ENCODE measurements around the gene ZNF205.

Gene ZNF205

DNA sequence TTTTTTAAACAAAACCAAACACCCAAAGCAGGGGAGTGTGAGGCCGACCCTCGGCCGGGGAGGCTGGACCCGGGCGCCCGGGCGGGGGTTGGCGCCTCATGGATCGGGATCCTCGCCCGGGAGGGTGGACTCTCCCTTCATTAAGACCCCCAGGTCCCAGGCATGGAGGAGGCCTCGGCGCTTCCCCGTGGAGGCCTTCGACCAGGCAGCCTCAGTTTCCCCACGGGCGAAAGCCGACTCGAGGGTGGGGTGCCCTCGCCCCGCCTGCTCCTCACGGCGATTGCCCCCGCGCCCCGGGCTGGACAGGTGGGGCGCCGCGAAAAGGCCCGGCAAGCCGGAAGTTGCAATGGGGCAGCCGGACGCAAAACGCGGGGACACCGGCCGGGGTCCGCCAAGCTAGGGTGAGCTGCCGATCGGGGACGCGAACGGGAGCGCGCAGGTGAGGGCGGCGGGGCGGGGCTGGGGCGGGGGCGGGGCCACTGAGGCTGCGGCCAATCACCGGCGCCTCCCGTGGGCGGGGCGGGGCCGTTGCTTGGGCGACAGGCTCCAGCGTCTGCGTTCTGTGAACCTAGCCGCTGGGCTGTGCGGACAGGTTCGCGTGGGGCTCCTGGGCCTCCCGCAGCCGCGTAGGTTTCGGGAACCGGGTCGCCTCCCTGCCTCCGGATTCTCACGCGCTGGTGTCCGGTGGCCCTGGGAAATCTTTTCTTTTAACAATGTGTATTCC is 6.0 kb upstream of the ZNF205 start:
- DNase-seq: peak; percentile 96

DNA sequence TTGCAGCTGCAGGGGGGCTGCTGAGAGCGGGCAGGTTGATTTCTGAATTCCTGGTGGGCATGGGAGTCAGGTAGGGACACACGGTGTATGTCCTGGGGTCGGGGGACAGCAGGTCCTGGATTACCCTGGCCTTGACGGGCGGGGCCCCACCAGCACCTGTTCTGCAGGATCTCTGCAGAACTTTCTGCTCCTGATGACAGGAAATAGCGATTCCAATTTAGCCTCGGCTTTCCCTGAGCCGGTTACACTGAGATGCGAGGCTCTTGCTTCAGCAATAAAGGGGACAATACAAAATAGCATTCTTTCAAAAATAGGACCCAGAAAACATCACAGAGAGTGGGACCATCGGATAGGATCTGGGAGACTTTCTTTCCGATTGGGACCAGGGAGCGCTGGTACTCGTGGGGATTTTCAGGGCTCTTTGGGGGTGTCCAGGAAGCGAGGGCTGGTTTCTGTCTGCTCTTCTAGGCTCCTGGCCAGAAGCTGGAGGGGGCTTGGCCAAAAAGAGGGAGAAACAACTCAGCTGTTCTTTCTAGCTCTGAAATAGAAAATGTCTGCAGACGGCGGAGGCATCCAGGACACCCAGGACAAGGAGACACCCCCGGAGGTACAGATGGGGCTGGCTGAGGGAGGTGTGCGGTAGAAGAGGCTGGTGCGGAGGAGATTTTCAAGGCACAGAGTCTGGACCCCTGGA is 642 bp downstream of the ZNF205 start:
- DNase-seq: no peak

DNA sequence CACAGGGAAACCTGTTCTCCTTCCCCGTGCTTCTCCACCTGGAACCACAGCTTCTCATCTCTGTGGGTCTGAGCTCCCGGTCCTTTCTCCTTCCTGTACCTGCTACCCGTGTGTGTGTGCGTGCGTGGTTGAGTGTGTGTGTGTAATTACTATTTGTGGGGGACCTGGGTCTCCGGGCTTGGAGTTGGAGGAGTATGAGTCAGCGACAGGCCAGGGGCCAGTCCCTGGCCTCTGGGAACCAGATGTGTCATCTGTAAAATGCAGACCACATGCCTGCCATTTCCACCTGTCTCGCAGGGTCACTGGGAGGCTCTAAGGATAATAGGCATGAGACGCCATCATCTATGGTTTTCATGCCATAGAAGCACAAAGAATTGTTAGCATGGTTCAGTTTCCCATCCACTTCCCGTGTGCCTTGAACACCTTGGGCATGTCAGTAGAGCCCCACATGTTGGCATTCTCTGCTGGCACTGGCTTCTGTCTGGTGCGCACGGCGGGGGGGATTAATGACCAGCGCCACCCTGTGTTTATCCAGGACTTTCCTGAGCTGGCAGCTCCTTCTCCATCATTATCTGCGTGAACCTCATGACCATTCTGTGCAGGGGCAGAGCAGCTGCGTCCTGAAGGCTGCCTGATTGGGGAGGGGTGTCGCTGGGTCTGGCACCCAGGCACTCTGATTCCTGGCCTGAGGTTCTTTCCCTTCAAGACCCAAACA is 1.5 kb downstream of the ZNF205 start:
- no peak for DNase-seq

GRCh38 chr16:3115003-3115402 is 2.6 kb downstream of the ZNF205 start:
- no peak for DNase-seq

- no peak for DNase-seq
Observed at GRCh38 chr16:3115561-3115960, 3.2 kb downstream of the ZNF205 start.

DNA sequence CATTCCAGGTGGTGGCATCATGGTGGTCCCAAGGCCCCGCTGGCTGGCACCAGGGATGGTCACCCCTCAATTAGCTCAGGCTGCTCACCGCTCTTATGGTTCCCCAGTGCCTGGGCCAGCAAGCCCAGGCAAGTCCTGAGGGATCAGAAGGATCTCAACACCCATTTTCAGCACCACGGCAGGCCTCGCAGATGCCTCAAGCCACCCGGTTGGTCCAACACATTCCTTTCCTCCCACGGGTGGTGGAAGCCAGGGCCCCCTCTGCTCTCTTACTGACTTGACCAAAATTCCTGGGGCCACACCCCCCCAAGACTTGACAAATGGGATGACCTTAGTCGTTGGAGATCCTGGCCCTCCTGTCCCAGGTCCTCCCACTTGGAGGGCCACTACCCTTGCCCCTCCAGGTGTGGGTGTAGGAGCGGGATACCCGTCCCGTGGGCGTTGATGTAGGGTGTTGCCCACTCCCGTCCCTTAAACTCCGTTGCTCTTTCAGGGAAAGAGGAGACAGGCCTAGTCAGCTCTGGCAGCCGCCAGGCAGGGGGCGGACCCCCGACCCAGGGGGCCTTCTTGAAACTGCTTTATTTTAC is 5.9 kb downstream of the ZNF205 start:
- DNase-seq: no peak

GRCh38 chr16:3118846-3119245 is 6.5 kb downstream of the ZNF205 start:
- DNase-seq: no peak

DNA sequence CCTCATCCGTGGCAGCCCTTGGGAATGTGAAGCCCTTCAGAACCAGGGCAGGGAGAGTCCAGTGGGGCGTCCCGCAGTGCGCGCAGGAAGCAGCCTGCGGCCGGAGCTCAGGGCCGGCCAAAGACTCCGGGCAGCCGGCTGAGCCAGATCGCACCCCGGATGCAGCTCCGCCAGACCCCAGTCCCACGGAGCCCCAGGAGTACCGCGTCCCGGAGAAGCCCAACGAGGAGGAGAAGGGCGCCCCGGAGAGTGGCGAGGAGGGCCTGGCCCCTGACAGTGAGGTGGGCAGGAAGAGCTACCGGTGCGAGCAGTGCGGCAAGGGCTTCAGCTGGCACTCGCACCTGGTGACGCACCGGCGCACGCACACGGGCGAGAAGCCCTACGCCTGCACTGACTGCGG is 6.9 kb downstream of the ZNF205 start:
- no peak for DNase-seq

DNA sequence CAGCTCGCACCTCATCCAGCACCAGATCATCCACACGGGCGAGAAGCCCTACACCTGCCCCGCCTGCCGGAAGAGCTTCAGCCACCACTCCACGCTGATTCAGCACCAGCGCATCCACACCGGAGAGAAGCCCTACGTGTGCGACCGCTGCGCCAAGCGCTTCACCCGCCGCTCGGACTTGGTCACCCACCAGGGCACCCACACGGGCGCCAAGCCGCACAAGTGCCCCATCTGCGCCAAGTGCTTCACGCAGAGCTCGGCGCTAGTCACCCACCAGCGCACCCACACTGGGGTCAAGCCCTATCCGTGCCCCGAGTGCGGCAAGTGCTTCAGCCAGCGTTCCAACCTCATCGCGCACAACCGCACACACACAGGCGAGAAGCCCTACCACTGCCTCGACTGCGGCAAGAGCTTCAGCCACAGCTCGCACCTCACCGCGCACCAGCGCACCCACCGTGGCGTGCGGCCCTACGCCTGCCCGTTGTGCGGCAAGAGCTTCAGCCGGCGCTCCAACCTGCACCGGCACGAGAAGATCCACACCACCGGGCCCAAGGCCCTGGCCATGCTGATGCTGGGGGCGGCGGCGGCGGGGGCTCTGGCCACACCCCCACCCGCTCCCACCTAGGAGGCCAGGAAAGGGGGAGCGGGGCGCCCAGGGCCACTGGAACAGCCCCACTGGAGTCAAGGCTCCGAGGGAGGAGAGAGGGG is 7.5 kb downstream of the ZNF205 start:
- no peak for DNase-seq

- DNase-seq: no peak
Observed at GRCh38 chr16:3120435-3120834, 8.0 kb downstream of the ZNF205 start.

GRCh38 chr16:3121851-3122467 is 9.6 kb downstream of the ZNF205 start:
- DNase-seq: no peak

DNA sequence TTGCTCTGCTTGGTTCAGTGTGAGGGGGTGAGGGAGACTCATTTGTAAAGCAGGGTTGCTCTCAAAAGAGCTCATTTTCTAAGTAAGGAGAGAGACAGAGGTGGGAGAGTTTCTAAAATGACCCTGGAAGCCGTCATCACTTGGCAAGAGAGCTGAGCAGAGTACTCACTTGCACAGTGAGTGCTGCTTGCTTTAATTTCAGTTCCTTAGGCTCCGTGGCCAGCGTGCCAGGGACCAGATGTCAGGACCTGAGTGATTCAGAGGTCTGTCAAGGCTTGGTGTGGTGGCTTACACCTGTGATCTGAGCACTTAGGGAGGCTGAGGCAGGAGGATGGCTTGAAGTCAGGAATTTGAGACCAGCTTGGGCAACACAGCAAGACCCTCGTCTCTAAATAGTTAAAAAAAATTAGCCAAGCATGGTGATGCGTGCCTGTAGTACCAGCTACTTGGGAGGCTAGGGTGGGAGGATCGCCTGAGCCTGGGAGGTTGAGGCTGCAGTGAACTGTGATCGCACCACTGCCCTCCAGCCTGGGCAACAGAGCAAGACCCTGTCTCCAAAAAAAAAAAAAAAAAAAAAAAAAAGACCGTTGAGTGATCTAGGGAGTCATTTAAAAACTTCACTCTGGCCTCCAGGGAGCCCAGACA is 10.7 kb downstream of the ZNF205 start:
- no peak for DNase-seq

GRCh38 chr16:3123986-3124886 is 11.8 kb downstream of the ZNF205 start:
- DNase-seq: peak; percentile 99

DNA sequence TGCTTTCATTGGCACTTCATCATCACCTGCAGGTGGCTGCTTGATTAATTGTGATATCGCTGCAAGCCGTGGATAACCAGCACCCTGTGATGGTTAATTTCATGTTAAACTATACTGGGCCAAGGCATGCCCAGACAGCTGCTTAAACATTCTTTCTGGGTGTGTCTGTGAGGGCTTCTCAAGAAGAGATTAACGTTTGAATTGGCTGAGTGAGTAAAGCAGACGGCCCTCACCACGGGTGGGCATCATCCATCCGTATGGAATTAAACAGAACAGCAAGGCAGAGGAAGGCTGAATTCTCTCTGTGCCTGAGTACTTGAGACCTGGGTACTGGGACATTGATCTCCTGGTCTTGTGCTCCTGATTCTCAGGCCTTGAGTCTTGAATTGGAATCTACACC is 15.4 kb downstream of the ZNF205 start:
- DNase-seq: no peak

DNA sequence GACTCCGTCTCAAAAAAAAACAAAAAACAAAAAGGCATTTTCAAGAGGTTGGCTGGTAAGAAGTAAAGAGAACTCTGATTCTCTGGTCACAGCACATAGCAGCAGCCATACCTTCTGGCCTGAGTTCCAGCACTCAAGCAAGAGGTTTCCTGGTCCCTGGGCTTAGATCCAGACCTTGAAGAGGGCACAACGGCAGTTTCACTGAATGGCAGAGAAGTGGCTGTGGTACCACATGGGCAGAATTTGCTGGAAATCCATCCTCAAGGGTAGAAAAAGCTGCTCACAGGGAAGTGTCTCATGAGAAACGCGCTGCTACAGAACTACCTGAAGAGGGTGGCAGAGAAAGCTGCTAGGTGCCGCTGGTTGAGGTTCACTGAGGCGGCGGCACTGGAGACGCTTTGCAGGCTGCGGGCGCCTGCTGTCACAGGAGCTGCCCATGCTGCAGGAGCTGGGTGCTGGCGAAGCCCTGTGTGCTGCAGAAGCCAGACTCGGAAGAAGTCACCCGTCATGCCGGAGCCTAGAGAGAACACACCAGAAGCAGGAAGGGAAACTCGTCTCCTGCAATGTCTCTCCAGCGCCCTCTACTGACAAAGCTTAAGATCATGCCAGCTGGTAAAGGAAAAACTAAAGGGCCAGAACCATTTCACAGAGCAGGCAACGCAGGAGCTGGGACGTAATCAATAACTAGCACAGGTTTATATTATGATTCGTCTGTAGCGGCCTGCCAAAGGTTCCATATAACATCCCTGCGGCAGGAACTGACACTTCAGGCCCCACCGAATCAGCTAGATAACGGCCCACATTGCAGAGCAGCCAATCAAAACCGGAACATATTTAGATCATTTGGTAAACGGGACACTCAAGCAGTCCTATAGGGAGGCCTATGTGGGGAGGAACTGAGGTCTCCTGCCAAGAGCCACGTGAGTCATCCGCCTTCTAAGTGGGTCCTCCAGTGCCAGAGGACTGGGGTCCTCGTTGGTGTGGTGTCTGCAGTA is 17.0 kb downstream of the ZNF205 start:
- DNase-seq: peak; percentile 87

- DNase-seq: peak; percentile 73
Observed at GRCh38 chr16:3131755-3132377, 19.5 kb downstream of the ZNF205 start.

GRCh38 chr16:3133844-3134243 is 21.5 kb downstream of the ZNF205 start:
- no peak for DNase-seq

DNA sequence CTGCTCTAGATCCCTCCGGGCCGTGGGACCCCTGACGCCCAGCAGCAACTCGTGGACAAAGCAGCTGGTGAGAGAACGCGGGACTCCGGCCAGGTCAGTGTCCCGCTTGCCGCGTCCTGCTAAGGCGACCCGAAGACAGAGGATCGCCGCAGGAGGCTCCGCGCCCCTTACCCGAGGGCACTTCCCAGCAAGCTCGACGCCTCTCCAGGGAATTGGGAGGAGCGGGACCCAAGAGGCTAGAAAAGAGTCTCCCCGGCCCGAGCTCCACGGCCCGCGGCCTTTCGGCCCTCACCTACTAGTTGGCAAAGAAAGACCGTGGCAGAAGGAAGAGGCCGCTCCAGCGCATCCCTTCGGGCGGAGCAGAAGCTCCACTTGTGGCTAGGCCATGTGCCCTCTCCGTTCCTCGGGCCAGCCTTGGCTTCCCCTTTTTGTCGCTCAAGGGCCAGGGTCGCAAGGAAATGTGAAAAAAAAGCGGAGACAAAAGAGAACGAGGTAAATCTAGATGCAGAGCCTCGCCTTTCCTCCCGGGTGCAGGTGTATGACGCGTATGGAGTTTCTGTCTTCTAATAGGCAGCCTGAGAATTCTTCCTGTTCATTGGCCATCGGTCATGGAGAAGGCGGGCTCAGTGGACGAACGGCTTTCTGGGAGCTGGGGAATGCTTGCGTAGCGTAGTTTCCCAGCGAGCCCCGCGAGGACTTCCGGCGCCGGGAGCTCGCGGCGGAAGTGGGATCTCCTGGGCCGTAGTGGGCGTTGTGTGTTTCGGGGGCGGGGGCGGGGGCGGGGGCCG is 22.1 kb downstream of the ZNF205 start, which contains the start of gene ZNF213:
ZNF213 (plus strand) TSS at position 692 of the 788 bp plus-strand sequence. CDS start 2,252 bp downstream, outside the sequence.
- peak; percentile 97 for DNase-seq

Measured in activated effector memory CD4-positive, alpha-beta T cell treated with anti-CD3 and anti-CD28 coated beads, Interleukin-2, amount 50 U/mL, for 16 hours (primary cell).